HepG2 (cell line): ENCODE results near the gene THRAP3. TPM values are rescaled to one million over a fixed set of nuclear protein-coding genes. Genes with fewer than 3 reads are reported as not detected.

Source experiments
- ATAC-seq: fragments of 200-7000 bp; cut with Tn5 transposase; 3 replicates; pipeline ENCODE4 v1.9.1; 2020; ENCODE audit warnings: mild to moderate bottlenecking, moderate library complexity
- BruUV-seq: library from RNA; stranded (reverse); fragments of 400-500 nt; replicated peaks from 2 replicates; lab custom pipeline; 2021; lab: Mats Ljungman, UMichigan
- CTCF ChIA-PET: fragments of 300-600 bp; formaldehyde crosslinking; extraction: SDS; loops from one replicate; lab custom pipeline; 2021; ENCODE audit warnings: low total read pairs, inconsistent platforms, low intra/inter-chr PET ratio; lab: Yijun Ruan, JAX
- POLR2A ChIA-PET: fragments of 350-600 bp; sonication (Branson Sonifier 250); formaldehyde crosslinking; loops from one replicate; lab custom pipeline; 2020; ENCODE audit warnings: antibody characterized with exemption, inconsistent platforms; lab: Yijun Ruan, JAX
- DNase-seq: peaks from one replicate; pipeline ENCODE4 v3.0.0-alpha.2; 2015; ENCODE audit warnings: low spot score
- FAIRE-seq: peaks from 3 replicates; lab custom pipeline; 2011; peaks lifted over from hg19 to GRCh38; lab: Jason Lieb, UNC
- H2AFZ ChIP-seq: one replicate; pipeline ENCODE4 v1.6.1; 2011; ENCODE audit warnings: low read length, inconsistent platforms
- H3K27ac ChIP-seq: fragments of 300-600 bp; 3 replicates; pipeline ENCODE4 v1.8.0; 2011; ENCODE audit warnings: mixed run types, mild to moderate bottlenecking, mixed read lengths, low read length, inconsistent platforms; ENCODE audit not compliant: insufficient read depth; ENCODE audit errors: extremely low read length
- H3K27me3 ChIP-seq, 2 experiments: fragments of 200-600 bp in 1 of 2; 2 replicates in 1 of 2; 3 replicates in 1 of 2; pipeline versions ENCODE4 v1.6.0 to v1.8.0; 2011; ENCODE audit warnings: low read length in 2 of 2, mild to moderate bottlenecking in 2 of 2, moderate library complexity in 2 of 2, inconsistent platforms in 1 of 2; ENCODE audit not compliant: insufficient read depth in 2 of 2, control insufficient read depth in 1 of 2
- H3K36me3 ChIP-seq, 2 experiments: fragments of 200-600 bp in 1 of 2; replicated peaks in 1 of 2; 2 replicates in 1 of 2; 3 replicates in 1 of 2; pipeline versions ENCODE4 v1.5.1 to v1.8.0; 2011; ENCODE audit warnings: low read length in 2 of 2, inconsistent platforms in 1 of 2; ENCODE audit not compliant: insufficient read depth in 2 of 2, control insufficient read depth in 1 of 2
- H3K4me1 ChIP-seq: 2 replicates; pipeline ENCODE4 v1.5.1; 2012; ENCODE audit warnings: low read length, inconsistent platforms; ENCODE audit not compliant: insufficient read depth
- H3K4me2 ChIP-seq: 2 replicates; pipeline ENCODE4 v1.6.0; 2011; ENCODE audit warnings: low read depth, low read length, inconsistent platforms
- H3K4me3 ChIP-seq, 3 experiments: fragments of 200-600 bp in 1 of 3; sonication (generic), shearing (Covaris generic) in 1 of 3; replicated peaks in 1 of 3; 2 replicates each; pipeline ENCODE4 v1.5.1; 2011 to 2016; ENCODE audit warnings: low read length in 3 of 3, inconsistent platforms in 2 of 3, low read depth in 2 of 3, mild to moderate bottlenecking in 2 of 3, control low read depth in 1 of 3, mixed read lengths in 1 of 3; ENCODE audit not compliant: insufficient read depth in 1 of 3
- H3K79me2 ChIP-seq: one replicate; pipeline ENCODE4 v1.6.1; 2011; ENCODE audit warnings: low read length, inconsistent platforms; ENCODE audit not compliant: insufficient read depth
- H3K9ac ChIP-seq: 2 replicates; pipeline ENCODE4 v1.6.0; 2011; ENCODE audit warnings: mild to moderate bottlenecking, low read depth, low read length, inconsistent platforms; ENCODE audit not compliant: insufficient read depth
- H3K9me3 ChIP-seq: 2 replicates; pipeline ENCODE4 v1.5.1; 2012; ENCODE audit warnings: mild to moderate bottlenecking, low read length
- H4K20me1 ChIP-seq: 2 replicates; pipeline ENCODE4 v1.6.0; 2011; ENCODE audit warnings: inconsistent platforms, mild to moderate bottlenecking, low read length, moderate library complexity; ENCODE audit not compliant: insufficient read depth
- CCDC6 ChIP-seq: sonication (generic); formaldehyde crosslinking; IDR thresholded peaks from 2 replicates; pipeline ENCODE4 v1.8.1; 2022; ENCODE audit warnings: mild to moderate bottlenecking, missing genetic modification reagents, moderate library complexity
- CENPBD1 ChIP-seq: sonication (generic); formaldehyde crosslinking; IDR thresholded peaks from 2 replicates; pipeline ENCODE4 v1.8.0; 2022; ENCODE audit warnings: missing genetic modification reagents, low read depth, mild to moderate bottlenecking, borderline replicate concordance
- HMGXB4 ChIP-seq, 2 experiments: sonication (generic) in 1 of 2; formaldehyde crosslinking in 1 of 2; IDR thresholded peaks; 2 replicates each; pipeline versions ENCODE4 v1.4.0 to v1.6.1; 2018 to 2020; ENCODE audit warnings: missing genetic modification reagents in 2 of 2, borderline replicate concordance in 1 of 2, low read depth in 1 of 2, mild to moderate bottlenecking in 1 of 2, missing biosample characterization in 1 of 2
- HNF4G ChIP-seq, 2 experiments: sonication (generic) in 1 of 2; formaldehyde crosslinking in 1 of 2; IDR thresholded peaks; 2 replicates each; pipeline versions ENCODE4 v1.4.0 to v1.6.1; 2011 to 2020; ENCODE audit warnings: borderline replicate concordance in 2 of 2, low read depth in 2 of 2, mild to moderate bottlenecking in 2 of 2, low read length in 1 of 2, missing genetic modification reagents in 1 of 2, moderate library complexity in 1 of 2
- HOXA3 ChIP-seq: sonication (generic); formaldehyde crosslinking; IDR thresholded peaks from 2 replicates; pipeline ENCODE4 v1.5.0; 2020; ENCODE audit warnings: missing genetic modification reagents
- IRX3 ChIP-seq: sonication (generic); formaldehyde crosslinking; IDR thresholded peaks from 2 replicates; pipeline ENCODE4 v1.8.1; 2023; ENCODE audit warnings: mild to moderate bottlenecking, low read depth, missing genetic modification reagents, borderline replicate concordance
- KAT7 ChIP-seq: IDR thresholded peaks from 2 replicates; pipeline ENCODE4 v1.6.1; 2018; ENCODE audit warnings: borderline replicate concordance, missing compliant biosample characterization
- KMT2B ChIP-seq: IDR thresholded peaks from 2 replicates; pipeline ENCODE4 v1.6.1; 2016; ENCODE audit warnings: missing genetic modification reagents, missing compliant biosample characterization
- MBNL3 ChIP-seq: fragments of 250-450 bp; sonication (Bioruptor Pico); conservative IDR thresholded peaks from 2 replicates; pipeline ENCODE4 v1.8.0; 2022; ENCODE audit warnings: mild to moderate bottlenecking, inconsistent platforms
- MXD4 ChIP-seq: IDR thresholded peaks from 2 replicates; pipeline ENCODE4 v1.6.1; 2016; ENCODE audit warnings: mild to moderate bottlenecking, missing biosample characterization, missing genetic modification reagents
- POGZ ChIP-seq: sonication (generic); formaldehyde crosslinking; IDR thresholded peaks from 2 replicates; pipeline ENCODE4 v1.4.0; 2020; ENCODE audit warnings: mild to moderate bottlenecking, missing genetic modification reagents
- SP5 ChIP-seq: IDR thresholded peaks from 2 replicates; pipeline ENCODE4 v1.6.1; 2016; ENCODE audit warnings: low read depth, borderline replicate concordance
- ZC3H13 ChIP-seq: sonication (generic); formaldehyde crosslinking; IDR thresholded peaks from 2 replicates; pipeline ENCODE4 v1.8.1; 2023; ENCODE audit warnings: mild to moderate bottlenecking, missing genetic modification reagents, moderate library complexity
- ZFP90 ChIP-seq: sonication (generic); formaldehyde crosslinking; IDR thresholded peaks from 2 replicates; pipeline ENCODE4 v1.8.0; 2022; ENCODE audit warnings: missing genetic modification reagents, mild to moderate bottlenecking, inconsistent platforms, borderline replicate concordance
- ZNF362 ChIP-seq: sonication (generic); formaldehyde crosslinking; IDR thresholded peaks from 2 replicates; pipeline ENCODE4 v1.4.0; 2020; ENCODE audit warnings: missing genetic modification reagents, mild to moderate bottlenecking, borderline replicate concordance
- ZNF567 ChIP-seq: sonication (generic); formaldehyde crosslinking; IDR thresholded peaks from 2 replicates; pipeline ENCODE4 v1.8.1; 2023; ENCODE audit warnings: mild to moderate bottlenecking, missing genetic modification reagents, borderline replicate concordance
- ZNF713 ChIP-seq: sonication (generic); formaldehyde crosslinking; IDR thresholded peaks from 2 replicates; pipeline ENCODE4 v1.4.0; 2020; ENCODE audit warnings: mild to moderate bottlenecking, missing genetic modification reagents
- WGBS: methylation state at CpG from one replicate; pipeline ENCODE4 v1.1.6; 2017; ENCODE audit warnings: low lambda C conversion rate; 5-methylcytosine and 5-hydroxymethylcytosine counted together
- in situ Hi-C: cut with HindIII; loops from 2 replicates; pipeline ENCODE4 v1.10.0; 2017; ENCODE audit warnings: low pct_unique_long_range_greater_than_20kb; ENCODE audit not compliant: extremely low pct_ligation_motif_present
- intact Hi-C: fragments of 100-400 bp; cut with micrococcal nuclease; formaldehyde crosslinking; loops from one replicate; pipeline ENCODE4 v1.10.0; 2022; ENCODE audit not compliant: unreplicated experiment
- polyA plus RNA-seq, 8 experiments: library from polyadenylated mRNA; depleted of rRNA in 3 of 8; stranded (reverse) in 7 of 8; unstranded in 1 of 8; fragments of >200 nt; fragmentation: Illumina TruSeq in 4 of 8; extraction: Trizol in 4 of 8; gene quantifications; 2 replicates each; pipeline versions ENCODE4 v1.2.1 to v1.2.3, GENCODE V29; 2011 to 2016; ENCODE audit warnings: low read depth in 4 of 8, missing spikeins in 1 of 8, mixed read lengths in 1 of 8; ENCODE audit not compliant: insufficient read depth in 1 of 8
- total RNA-seq, 5 experiments: library from RNA; depleted of rRNA; stranded (reverse); fragments of >200 nt; fragmentation: Illumina TruSeq; extraction: Trizol; gene quantifications; 2 replicates each; pipeline ENCODE4 v1.2.3, GENCODE V29; 2016; ENCODE audit warnings: low read depth in 1 of 5

THRAP3 gene
- total and polyA plus RNA-seq, 2 of the 13 experiments (the other 11 are each of a cell fraction or from before 2014, with no cell fraction given): 45.0 to 92.6 TPM

- TF ChIP-seq MBNL3 (CRISPR knock-in tag) (no peak), ZNF567 (CRISPR knock-in tag) (no peak), CENPBD1 (no peak), HOXA3 (CRISPR knock-in tag) (no peak), ZNF362 (CRISPR knock-in tag) (no peak), KMT2B (CRISPR knock-in tag) (no peak), ZC3H13 (0 out of 2 replicates have a peak, but pooled peaks have one; percentile 57), ZNF713 (CRISPR knock-in tag) (no peak), CCDC6 (CRISPR knock-in tag) (0 out of 2 replicates have a peak, but pooled peaks have one; percentile 1)
These were observed 755 bp upstream of the THRAP3 start (continued) for GRCh38 chr1:36223381-36223995.

GRCh38 chr1:36224537-36225282 is 467 bp downstream of the THRAP3 start:
- Histone ChIP-seq H4K20me1 (peaks cover 42% of the 10 kb centered on the region), H3K9ac (peak overlapping the region; percentile 95), H3K9me3 (no peaks in the 10 kb centered on the region), H3K36me3 (peaks cover 7 to 14% of the 10 kb centered on the region in 2 experiments; a peak in 3 of 5 replicates), H3K4me1 (peaks cover 38% of the 10 kb centered on the region), H2AFZ (no peak overlapping the region), H3K4me3 (peak overlapping the region; percentile 86 to 100 (median 89)), H3K27ac (peak overlapping the region; percentile 94), H3K79me2 (peaks cover 52% of the 10 kb centered on the region), H3K27me3 (no peaks in the 10 kb centered on the region; a peak in 1 of 5 replicates), H3K4me2 (peak overlapping the region; percentile 75)
- ATAC-seq (peak; percentile 85), DNase-seq (peak; percentile 89), FAIRE-seq (peak; percentile 86)
- POLR2A ChIA-PET: interaction anchor here (0.8 to 8.2 kb wide), 25 partner anchors 9 to 239 kb away, joined by 3 to 141 read pairs (median 9); partner anchors contain the start of genes EVA1B, MAP7D1, MRPS15 and SH3D21
- intact Hi-C loops (loop anchor here (1.0 to 10.0 kb wide), 4 partner anchors 16 to 70 kb away; partner anchors contain the start of gene MAP7D1), in situ Hi-C loops (no loop called here)
- 2% methylated on average over 29 of the region's 29 CpGs for WGBS
- BruUV-seq: TSS peak; percentile 66
- CTCF ChIA-PET: no interaction called here
- TF ChIP-seq MXD4 (CRISPR knock-in tag) (peak; percentile 16; the same call in 1 of the 2 replicates), ZFP90 (no peak), IRX3 (CRISPR knock-in tag) (no peak), SP5 (CRISPR knock-in tag) (peak; percentile 72; the same call in 1 of the 2 replicates), POGZ (CRISPR knock-in tag) (peak; percentile 45), KAT7 (CRISPR knock-in tag) (peak; percentile 25; the same call in 1 of the 2 replicates), HMGXB4 (CRISPR knock-in tag; IDR thresholded peaks at IDR 0.05; ENCODE audit: borderline replicate concordance in 1 of 2, low read depth in 1 of 2) (peak; percentile 70 to 72; a peak in 2 of 4 replicates), HNF4G (IDR thresholded peaks at IDR 0.05; ENCODE audit: borderline replicate concordance, low read depth, low read length) (no peak), HNF4G (CRISPR knock-in tag; IDR thresholded peaks at IDR 0.05; ENCODE audit: borderline replicate concordance, low read depth) (no peak)
